NT2/D1 (cell line): ENCODE results near the gene PSMA7.

Experiments
- SUZ12 ChIP-seq: IDR thresholded peaks from 2 replicates; pipeline ENCODE4 v1.6.1; 2011; ENCODE audit not compliant: insufficient read length, insufficient read depth; ENCODE audit errors: extremely low read depth
- YY1 ChIP-seq: IDR thresholded peaks from 2 replicates; pipeline ENCODE4 v1.6.1; 2011; ENCODE audit not compliant: insufficient read length, insufficient read depth
- ZNF274 ChIP-seq: IDR thresholded peaks from 2 replicates; pipeline ENCODE4 v1.6.1; 2011; ENCODE audit warnings: mild to moderate bottlenecking, low read depth, low read length

DNA sequence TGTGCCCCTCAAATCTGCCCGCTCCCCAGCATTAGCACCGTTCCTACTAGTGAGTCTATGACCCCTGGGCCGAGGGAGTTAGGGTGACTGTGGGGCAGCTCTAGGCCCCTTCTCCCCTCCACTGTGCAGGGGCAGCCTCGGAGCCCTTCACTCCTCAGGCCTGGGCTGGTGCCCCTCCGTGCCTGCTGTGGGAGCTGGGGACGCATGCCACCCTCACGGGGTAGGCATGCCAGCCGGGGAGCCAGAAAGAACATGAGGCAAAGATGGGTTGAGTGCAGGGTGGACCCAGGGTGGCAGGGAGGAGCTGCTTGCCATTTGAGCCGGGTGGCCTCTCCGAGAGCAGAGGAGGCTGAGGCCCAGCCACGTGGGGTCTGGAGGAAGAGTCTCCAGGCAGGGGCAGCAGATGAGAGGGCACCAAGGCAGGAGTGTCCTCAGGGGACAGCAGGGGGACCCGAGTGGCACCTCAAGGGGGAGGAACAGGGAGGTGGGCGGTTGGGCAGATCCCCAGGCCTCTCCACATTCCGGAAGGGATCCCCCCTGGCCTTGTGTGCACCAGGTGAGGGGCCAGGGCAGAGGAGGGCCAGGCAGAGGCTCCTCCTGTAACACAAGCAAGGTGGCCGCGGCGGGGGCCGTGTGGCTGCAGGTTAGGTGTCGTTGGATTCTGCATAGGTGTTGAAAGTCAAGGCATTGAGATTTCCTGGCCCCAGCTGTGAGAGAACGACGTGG is 39.5 kb downstream of the PSMA7 start:
- TF ChIP-seq YY1 (no peak), ZNF274 (no peak), SUZ12 (no peak)
